ENCODE results near the gene ZCCHC8.
"Not testable (repeated sequence)": the region's sequence is repeated elsewhere in the genome, so short reads cannot be mapped to it uniquely, and the experiment has no call there.

Gene ZCCHC8
- total RNA-seq = 107 reads per million, percentile 84 among the genes with 10 or more reads in this experiment

DNA sequence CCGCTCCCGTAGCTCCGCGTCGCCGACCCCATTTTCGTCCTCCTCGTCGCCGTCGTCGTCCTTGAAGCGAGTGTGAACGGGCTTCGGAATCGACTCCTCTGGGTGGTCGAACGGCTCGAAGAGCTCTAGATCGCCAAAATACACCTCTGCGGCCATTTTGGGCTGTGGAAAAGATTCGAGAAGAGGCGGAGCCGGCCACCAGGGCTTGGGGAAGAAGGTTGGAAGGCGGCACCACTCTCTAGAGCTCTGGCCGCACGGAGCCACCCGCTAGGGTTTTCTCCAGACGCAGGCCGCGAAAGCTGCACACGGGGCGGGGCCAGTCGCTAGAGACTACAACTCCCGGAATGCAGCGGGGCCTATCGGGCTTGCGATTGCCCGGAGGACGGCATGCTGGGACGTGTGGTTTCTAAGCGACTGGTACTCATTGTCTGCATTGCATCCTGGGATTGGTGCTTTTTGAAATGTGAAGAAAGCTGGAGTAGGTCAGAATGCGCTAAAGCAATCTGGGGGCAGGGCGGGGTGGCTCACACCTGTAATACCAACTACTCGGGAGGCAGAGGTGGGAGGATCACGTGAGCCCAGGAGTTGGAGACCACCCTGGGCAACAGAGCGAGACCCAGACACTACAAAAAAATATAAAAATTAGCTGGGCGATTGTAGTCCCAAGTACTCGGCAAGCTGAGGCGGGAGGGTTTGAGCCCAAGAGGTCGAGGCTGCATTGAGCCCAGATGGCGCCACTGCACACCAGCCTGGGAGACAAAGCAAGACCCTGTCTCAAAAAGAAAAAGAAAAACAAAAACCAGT lies at the start of gene ZCCHC8:
Gene ZCCHC8 (minus strand): TSS at position 248 of the 804 bp plus-strand sequence. CDS start 92 bp downstream, at position 156.
- peak; percentile 96 for DNase-seq

DNA sequence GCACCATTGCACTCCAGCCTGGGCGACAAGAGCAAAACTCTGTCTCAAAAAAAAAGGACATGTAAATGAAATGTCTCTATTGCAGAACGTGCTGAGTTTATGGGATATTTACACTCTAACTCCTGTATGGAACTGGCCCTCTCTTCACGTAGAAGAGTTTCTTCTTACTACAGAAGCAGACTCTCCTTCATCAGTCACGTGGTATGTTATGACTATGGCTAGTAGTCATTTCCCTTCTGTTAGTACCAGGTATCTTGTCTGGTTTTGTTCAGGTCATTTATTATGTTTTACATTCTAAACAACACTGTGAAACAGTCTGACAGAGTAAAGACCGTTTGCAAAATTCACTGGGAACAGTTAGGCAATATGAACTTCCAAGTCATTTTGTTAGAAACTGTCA lies 46.6 kb upstream of the ZCCHC8 start:
- no peak for DNase-seq

DNA sequence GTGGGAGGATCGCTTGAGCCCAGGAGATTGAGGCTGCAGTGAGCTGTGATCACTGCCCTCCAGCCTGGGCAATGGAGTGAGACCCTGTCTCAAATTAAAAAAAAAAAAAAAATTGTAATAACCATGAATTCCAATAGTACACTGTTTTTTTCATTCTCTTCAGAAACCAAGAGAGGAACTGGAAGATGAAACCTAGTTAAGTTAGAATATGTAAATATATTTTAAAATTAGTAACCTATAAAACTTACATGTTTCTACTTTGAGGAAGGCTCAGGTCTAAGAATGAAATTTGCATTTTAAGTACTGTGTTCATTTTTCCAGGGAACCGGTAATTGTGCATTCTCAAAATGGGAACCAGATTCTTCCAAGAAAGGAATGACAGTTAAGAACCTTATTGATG lies 45.1 kb upstream of the ZCCHC8 start:
- no peak for DNase-seq

DNA sequence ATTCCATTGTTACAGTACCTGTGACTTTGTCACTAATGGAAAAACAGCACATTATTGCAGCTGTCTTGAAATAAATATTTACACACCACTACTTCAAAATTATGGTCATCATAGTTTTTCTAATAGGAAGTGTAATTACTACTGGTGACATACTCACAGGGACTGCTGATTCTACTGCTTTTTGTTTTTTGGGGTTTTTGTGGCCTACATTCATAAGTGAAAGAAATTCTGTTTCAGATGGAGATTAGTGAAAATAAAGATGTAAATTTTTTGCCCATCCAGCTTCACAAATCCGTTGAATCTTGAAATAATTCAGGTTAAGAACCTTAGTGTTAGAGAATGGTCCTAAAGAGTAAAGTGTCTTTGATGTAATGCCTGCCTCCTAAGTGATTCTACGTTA lies 43.8 kb upstream of the ZCCHC8 start:
- no peak for DNase-seq

DNA sequence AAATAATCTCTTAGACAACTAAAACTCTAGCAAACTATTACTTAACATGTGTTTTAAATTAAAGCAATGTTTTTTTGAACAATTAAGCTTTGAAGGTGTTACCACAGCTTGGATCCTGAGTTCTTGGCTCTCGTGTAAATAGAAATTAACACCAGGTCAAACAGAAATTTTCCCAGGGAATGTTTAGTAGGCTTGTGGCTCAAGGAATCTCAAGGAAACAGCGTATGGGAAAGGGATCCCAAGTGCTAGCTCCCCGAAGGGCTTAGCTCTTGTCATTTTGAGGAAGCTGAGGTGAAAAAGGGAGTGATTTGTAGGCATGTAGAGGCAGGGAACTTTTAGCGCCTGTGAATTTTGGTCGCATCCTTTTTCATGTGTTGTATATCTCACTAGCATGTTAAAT lies 37.8 kb upstream of the ZCCHC8 start:
- no peak for DNase-seq

DNA sequence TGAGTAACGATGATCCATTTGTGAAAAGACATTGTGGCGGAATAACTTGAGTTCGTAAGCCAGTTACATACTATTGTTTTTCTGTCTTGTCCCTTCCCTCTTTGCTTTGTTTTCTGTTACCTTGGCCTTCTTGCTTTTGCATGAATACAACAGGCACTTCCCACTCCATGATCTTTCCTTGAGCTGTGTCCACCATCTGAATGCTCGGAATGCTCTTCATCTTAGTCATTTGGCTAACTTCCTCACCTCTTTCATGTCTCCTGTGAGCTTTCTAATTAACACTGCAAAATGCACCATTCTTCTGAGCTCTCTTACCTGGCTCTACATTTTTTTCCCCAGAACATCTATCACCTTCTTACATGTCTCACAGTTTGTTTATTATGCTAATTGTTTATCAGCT lies 36.3 kb upstream of the ZCCHC8 start:
- DNase-seq = no peak

DNA sequence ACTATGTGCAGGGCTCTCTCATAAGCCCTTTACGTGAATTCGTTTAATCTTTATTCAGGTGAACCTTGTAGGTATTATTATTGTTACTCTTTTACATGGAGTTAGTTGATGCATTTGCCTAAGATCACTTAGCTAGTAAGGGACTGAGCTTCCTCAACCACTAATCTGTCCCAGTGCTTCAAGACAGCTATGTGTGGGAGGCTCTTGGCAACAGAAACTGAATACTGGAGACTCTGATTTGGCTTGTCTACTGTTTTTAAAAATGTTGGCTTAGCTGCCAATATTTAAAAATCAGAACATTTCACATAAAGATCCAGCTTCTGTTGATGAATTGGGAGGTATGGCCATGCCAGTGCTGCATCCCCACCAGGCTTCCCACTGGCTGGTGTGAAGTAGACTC lies 33.1 kb upstream of the ZCCHC8 start:
- DNase-seq = no peak

DNA sequence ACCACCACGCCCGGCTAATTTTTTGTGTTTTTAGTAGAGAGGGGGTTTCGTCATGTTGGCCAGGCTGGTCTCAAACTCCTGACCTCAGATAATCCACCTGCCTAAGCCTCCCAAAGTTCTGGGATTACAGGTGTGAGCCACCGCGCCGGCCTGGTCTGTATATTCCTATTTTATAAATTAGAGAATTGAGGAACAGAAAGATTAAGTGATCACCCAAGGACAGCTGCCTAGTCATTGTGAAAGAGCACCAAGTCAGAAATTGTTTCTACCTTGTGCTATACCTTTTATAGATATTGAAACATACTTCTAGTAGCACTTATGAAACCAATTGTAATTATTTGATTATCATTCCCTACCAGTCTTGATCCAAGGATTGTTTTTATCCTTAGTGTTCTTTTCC lies 28.3 kb upstream of the ZCCHC8 start:
- no peak for DNase-seq

DNA sequence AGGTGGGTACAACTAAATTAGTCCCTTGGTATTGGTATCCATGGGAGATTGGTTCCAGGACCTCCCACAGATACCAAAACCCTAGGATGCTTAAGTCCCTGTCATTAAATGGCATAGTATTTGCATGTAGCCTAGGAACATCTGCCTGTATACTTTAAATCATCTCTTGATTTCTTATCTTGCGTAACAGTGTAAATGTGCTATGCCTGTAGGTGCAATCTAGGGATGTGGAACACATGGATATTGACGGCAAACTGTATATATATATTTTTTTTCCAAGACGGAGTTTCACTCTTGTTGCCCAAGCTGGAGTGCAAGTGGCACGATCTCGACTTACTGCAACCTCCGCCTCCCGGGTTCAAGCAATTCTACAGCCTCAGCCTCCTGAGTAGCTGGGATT lies 27.9 kb upstream of the ZCCHC8 start:
- DNase-seq = no peak

DNA sequence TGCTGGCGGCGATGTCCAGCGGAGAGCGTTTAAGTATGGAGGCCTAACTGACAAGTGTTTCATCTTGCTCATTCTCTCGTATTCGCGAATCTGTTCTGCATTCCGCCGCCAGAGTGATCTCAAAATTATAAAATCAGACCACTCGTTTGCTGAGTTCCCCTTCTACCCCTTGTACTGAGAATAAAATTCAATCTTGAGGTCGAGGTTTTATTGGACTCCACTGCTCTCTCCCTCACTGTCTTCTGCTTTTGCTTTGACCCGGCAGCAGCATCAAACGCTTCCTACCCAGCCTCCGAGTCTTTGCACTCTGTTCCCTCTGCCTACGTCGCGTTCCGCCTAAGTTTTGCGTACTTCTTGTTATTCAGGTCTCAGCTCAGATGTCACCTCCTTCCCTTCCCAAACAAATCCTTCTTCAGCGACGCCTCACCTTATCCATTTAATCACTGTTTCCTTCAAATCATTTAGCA lies 26.8 kb upstream of the ZCCHC8 start:
- DNase-seq = no peak

DNA sequence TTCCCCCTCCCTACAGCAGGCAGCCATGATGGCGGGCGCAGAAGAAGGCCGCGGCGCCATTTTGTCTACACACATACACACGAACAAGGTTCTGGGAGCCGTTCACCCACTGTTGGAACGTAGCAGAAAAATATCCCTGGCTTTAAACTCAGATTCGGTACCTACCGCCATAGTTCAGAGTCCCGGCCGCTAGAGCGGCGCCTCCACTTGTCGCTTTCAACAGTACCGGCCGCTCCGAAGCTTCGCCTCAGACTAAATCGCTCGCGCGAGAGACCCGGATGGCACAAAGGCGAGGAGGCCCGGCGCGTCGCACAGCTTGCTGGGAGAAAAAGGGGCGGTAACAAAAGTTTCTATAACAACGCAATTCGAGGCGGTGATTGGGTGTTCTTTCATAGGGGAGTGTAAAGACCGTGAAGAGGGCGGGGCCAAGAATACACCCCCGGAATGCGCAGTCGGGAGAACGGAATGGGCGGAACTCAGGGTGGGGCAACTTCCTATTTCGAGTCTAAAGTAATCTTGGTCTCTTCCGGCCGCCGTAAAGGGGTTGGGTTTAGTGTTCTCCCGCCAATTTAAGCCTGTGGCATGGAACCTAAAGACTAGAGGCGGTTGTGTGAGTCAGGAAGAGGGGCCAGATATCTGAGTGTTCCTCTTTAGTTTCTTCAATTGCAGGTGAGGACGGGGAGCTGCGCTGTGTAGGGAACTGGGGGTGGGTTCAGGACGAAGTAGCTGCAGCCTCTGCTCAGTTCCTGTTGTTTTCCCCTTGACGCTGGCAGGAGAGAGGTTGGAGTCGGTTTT lies 26.1 kb upstream of the ZCCHC8 start, which contains the start of the genes KNTC1 and RSRC2:
Gene KNTC1 (plus strand): TSS at position 567 of the 795 bp plus-strand sequence. CDS start 2,815 bp downstream, outside the sequence.
Gene RSRC2 (minus strand): TSS at position 254 of the 795 bp plus-strand sequence. CDS start 83 bp downstream, at position 171.
- DNase-seq = peak; percentile 98

DNA sequence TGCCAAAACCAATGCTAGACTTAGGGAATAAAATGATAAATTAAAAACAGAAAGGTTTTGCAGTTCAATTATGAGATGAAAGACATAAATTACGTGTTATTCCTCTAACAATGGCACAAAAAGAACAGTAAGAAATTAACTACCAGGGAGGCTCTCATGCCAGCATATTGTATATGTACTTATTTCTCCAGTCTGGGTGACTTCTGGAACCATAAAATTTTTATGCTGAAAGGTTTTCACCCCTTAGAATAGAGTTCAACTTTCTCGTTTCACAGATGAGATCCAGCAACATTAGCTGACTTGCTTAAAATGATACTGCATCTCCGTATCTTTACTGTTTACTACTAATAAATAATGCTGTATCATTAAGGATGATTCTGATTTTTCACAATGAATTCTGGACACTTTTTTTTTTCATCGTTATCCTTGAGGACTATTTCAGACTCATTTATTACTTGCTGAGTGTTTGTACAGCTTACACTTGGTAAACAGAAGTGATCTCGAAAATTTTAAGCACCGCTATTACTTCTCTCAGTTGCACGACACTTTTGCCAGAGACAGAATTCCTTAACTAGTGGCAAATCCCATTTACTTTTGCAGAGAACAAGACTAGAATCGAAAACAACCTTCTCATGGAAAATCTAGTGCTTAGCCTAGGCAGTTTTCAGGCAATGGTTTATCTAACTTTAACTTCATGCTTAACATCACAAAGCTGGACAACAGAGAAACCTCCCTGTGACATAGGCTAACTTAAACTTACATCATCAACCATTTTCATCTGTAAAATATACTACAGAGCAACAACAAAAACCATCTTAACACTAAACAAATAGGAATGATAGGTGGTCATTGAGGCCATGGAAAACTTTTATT lies 23.4 kb upstream of the ZCCHC8 start:
- DNase-seq = no peak

DNA sequence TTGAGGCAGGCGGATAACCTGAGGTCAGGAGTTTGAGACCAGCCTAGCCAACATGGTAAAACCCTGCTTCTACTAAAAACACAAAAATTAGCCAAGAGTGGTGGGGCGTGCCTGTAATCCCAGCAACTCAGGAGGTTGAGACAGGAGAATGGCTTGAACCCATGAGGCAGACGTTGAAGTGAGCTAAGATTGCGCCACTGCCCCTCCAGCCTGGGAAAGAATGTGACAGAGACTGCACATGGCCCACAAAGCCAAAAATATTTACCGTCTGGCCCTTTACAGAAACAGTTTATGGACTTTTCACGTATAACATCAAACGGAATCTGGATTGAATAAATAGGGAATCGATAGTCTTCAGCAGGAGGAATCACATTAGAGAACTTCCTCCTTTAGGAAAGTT lies 22.5 kb upstream of the ZCCHC8 start:
- no peak for DNase-seq

DNA sequence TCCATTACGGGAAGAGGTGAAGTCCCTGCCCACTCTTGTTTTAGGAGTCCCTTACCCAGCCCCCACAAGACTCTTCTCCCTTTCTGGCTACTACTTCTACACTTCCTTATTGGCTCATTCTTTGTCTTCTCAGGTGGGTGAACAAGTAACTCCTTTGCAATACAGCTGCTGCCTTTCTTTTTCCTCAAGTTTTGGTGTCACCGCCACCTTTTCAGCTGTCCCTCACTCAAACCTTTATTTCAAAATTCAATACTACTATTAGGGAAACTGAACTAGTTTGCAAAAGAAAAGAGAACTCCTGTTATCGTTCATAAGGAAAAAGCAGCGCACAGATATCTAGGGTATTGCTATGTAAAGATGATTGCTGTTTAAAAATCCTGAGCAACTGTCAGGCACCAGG lies 19.9 kb upstream of the ZCCHC8 start:
- no peak for DNase-seq

DNA sequence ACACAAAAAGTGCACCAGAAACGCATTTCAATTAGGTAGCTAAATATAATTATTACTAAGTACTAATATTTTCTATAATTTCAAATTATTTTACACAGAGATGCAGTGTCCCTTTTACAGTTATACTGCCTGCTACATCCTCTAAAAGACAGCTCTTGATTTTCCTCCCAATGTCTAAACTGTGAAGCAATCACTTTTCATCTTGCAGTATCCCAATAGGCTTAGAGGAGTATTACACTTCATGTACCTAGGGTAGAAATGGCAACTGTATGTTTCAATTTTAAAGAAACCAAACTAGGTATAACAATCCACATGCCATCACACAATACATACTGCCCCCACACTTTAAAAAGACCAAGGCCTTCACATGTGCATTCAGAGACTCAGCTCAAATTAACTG lies 18.7 kb upstream of the ZCCHC8 start:
- DNase-seq = no peak

DNA sequence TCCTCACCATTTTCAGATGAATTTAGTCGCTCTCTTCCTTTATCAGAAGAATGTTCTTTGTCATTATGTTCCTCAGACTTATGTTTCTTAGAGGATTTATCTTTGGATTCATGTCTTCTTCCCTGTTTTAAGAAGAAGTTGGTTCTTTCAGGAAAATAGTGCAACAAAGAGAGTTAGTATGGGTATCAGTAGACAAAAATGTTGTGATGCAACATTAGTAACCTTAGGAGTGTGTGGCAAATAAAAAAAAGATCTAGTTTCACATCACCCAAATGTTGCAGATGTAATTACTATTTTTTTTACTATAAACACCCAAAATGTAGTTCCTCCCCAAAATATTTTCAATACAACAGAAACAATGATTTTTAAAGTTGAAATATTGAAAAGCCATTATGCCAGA lies 18.2 kb upstream of the ZCCHC8 start:
- DNase-seq = no peak

DNA sequence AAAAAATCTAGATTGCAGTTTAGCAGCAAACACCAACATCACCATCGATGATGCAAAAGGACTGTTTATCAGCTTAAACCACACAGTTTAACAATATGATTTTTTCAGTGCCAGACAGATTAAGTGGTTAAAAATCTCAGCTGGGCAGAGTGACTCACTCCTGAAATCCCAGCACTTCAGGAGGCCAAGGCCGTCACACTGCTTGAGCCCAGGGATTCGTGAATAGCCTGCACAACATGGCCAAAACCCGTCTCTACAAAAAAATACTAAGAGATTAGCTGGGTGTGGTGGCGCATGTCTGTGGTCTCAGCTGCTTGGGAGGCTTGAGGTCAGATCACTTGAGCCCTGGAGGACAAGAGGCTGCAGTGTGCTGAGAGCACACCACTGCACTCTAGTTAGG lies 17.1 kb upstream of the ZCCHC8 start:
- no peak for DNase-seq

DNA sequence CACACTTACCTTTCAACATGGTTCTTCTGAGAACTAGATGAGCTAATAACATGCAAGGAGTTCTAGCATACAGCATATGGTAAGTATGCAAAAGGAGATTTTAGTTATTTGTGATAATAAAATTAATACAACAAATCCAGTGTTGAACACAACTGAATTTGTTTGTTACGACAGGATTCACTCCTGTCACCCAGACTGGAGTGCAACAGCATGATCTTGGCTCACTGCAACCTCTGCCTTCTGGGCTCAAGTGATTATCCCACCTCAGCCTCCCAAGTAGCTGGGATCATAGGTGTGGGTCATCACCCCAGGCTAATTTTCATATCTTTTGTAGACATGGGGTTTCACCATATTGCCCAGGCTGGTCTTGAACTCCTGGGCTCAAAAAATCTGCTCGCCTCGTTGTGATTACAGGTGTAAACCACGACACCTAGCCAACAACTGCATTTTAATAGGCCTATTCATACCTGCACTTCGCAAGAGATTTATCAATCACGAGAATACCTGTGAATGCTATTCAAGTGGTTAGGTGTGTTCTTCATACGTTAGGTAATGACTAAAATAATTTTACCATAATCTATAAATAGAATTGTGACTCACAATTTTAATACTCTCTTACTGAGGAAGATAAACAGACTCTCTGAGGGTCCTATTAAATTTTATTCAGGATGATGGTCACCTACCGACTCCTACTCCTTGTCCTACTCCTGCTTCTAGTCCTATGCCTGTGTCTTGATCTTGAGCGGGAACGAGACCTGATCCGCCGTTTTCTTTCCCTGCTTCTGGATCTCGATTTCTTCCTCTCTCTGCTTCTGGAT lies 16.0 kb upstream of the ZCCHC8 start:
- DNase-seq = no peak

DNA sequence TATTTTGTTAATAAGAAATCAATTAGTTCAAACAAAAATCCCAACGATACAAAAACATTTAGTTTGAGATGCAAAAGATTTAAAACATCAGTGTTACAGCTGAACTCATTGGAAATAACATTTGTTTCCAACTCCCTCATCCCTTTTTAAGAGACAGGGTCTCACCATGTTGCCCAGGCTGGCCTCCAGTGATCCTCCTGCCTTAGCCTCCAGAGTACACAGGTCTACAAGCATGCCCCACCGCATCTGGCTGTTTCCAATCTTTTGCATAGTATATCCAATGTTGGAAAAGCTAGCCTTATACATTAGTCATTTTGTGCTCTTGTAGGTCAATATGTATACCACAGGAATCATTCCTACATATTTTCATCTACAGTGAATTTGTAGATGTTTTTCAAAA lies 14.5 kb upstream of the ZCCHC8 start:
- no peak for DNase-seq

DNA sequence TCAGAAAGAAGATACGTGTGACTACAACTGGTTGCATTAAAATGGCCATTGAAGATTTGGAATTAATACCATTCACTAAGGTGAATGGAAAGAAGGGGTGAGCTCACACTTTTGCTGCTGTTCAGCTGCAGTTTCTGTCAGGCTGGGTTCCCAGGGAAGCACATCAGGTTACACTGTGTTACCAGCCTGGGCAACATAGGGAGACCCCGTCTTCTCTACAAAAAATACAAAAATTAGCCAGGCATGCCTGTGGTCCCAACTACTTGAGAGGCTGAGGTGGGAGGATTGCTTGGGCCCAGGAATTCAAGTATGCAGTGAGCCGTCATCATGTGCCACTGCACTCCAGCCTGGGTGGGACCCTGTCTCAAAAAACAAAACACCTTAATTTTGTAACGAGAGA lies 12.9 kb upstream of the ZCCHC8 start:
- DNase-seq = no peak

DNA sequence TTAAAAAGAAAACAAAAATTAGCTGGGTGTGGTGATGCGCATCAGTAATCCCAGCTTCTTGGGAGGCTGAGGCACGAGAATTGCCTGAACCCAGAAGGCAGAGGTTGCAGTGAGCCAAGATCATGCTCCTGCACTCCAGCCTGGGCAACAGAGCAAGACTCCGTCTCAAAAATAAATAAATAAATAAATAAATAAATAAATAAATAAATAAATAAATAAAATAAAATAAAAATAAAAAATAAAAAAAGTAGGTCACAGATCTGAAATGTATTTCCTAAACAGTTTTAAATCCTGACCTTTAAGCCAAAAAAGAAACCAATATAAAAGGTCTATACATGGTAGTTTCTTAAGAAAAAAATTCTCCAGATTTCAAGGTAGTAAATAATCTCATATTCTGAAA lies 12.3 kb upstream of the ZCCHC8 start:
- DNase-seq = not testable (repeated sequence)

DNA sequence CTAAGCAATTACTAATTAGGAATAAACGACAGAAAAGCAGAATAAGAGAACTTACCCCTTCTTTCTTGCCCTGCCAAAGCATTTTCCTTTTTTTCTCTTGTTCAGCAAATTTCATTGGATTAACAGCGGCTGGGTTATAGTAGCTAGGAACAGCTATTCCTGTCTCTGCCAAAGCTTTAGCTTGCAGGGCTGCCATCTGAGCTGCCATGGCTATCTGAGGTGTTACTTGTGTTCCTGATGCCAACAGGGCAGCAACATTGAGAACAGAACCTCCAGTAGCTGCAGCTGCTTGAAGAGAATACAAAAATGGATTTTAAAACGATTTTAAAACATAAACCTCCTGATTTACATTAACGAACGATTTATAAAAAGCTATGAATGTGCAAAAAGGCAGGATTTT lies 7.4 kb upstream of the ZCCHC8 start:
- DNase-seq = no peak

All from effector CD4-positive, alpha-beta T cell (primary cell).